Embryonic facial prominence (tissue), 1 donor: ENCODE results near the gene GALNT6.

Experiments
- DNase-seq: peaks from one replicate; pipeline ENCODE4 v3.0.0-alpha.2; 2016; ENCODE audit errors: extremely low spot score

The GALNT6 gene

GRCh38 chr12:51382173-51382572 lies 9.0 kb downstream of the GALNT6 start:
- DNase-seq: no peak

GRCh38 chr12:51381226-51382079 lies 9.8 kb downstream of the GALNT6 start:
- no peak for DNase-seq

- DNase-seq: no peak
Measured at GRCh38 chr12:51379571-51379970, 11.6 kb downstream of the GALNT6 start.

GRCh38 chr12:51378749-51379148 lies 12.5 kb downstream of the GALNT6 start:
- no peak for DNase-seq

- no peak for DNase-seq
Measured at GRCh38 chr12:51377099-51377984, 13.9 kb downstream of the GALNT6 start.

- no peak for DNase-seq
Measured at GRCh38 chr12:51374856-51375255, 16.4 kb downstream of the GALNT6 start.

- no peak for DNase-seq
Measured at GRCh38 chr12:51374361-51374760, 16.8 kb downstream of the GALNT6 start.

- DNase-seq: no peak
Measured at GRCh38 chr12:51373187-51373586, 18.0 kb downstream of the GALNT6 start.

GRCh38 chr12:51372021-51372420 lies 19.2 kb downstream of the GALNT6 start:
- DNase-seq: no peak

GRCh38 chr12:51371295-51371953 lies 19.8 kb downstream of the GALNT6 start:
- DNase-seq: no peak

- DNase-seq: no peak
Measured at GRCh38 chr12:51370667-51371066, 20.5 kb downstream of the GALNT6 start.

- DNase-seq: no peak
Measured at GRCh38 chr12:51369581-51369980, 21.6 kb downstream of the GALNT6 start.

- DNase-seq: no peak
Measured at GRCh38 chr12:51368640-51369517, 22.3 kb downstream of the GALNT6 start.

GRCh38 chr12:51365276-51365675 lies 25.9 kb downstream of the GALNT6 start:
- no peak for DNase-seq

- no peak for DNase-seq
Measured at GRCh38 chr12:51364001-51364400, 27.2 kb downstream of the GALNT6 start.

- DNase-seq: no peak
Measured at GRCh38 chr12:51362747-51363342, 28.4 kb downstream of the GALNT6 start.

GRCh38 chr12:51362307-51362706 lies 28.9 kb downstream of the GALNT6 start:
- DNase-seq: no peak

GRCh38 chr12:51361161-51362016 lies 29.8 kb downstream of the GALNT6 start:
- no peak for DNase-seq

GRCh38 chr12:51360315-51360714 lies 30.9 kb downstream of the GALNT6 start:
- DNase-seq: no peak

- DNase-seq: no peak
Measured at GRCh38 chr12:51359851-51360250, 31.4 kb downstream of the GALNT6 start.
